Colonic mucosa (tissue), 4 donors: Measurements from ENCODE around the gene HCK. TPM values are rescaled to one million over a fixed set of nuclear protein-coding genes. Genes with fewer than 3 reads are reported as not detected.

Experiments used
- DNase-seq: peaks from one replicate; pipeline ENCODE4 v3.0.0-alpha.2; 2020
- H3K27ac ChIP-seq: fragments of 200-600 bp; one replicate; pipeline ENCODE4 v1.8.0; 2021
- H3K27me3 ChIP-seq: fragments of 200-600 bp; one replicate; pipeline ENCODE4 v1.8.0; 2021
- H3K36me3 ChIP-seq: fragments of 200-600 bp; one replicate; pipeline ENCODE4 v1.8.0; 2021
- H3K4me1 ChIP-seq: fragments of 200-600 bp; one replicate; pipeline ENCODE4 v1.8.0; 2021; ENCODE audit warnings: mild to moderate bottlenecking
- H3K4me3 ChIP-seq: fragments of 200-600 bp; one replicate; pipeline ENCODE4 v1.8.0; 2021
- H3K9ac ChIP-seq, 2 donors: one replicate each; pipeline ENCODE4 v1.7.0; 2013; ENCODE audit warnings: control low read depth in 2 of 2, low read depth in 2 of 2, low read length in 2 of 2
- H3K9me3 ChIP-seq: fragments of 200-600 bp; one replicate; pipeline ENCODE4 v1.8.0; 2021
- CTCF ChIP-seq: fragments of 200-600 bp; IDR thresholded peaks from one replicate; pipeline ENCODE4 v1.8.0; 2022; ENCODE audit warnings: antibody characterized with exemption, mild to moderate bottlenecking
- intact Hi-C: fragments of 100-400 bp; cut with DNase I; formaldehyde crosslinking; loops from one replicate; pipeline ENCODE4 v1.14.1; 2022
- total RNA-seq, 2 donors: library from RNA; stranded (reverse); fragmentation: NEBNext Ultra II Directional in 1 of 2; extraction: Animal tissue kit (Norgen Biotek cat#: 25700) in 1 of 2; gene quantifications; one replicate each; pipeline ENCODE4 v1.2.1, GENCODE V29; 2021
- donor health status: healthy.
- donor health status: DM: no; HTN: no; CAD: no.
- donor health status: DM: no; HTN: no; CAD: no.

HCK gene
- total RNA-seq, 2 donors from 2014 or later, result 3.7 to 6.6 TPM

GRCh38 chr20:32050324-32050841, 1.7 kb upstream of the HCK start:
- TF ChIP-seq CTCF, result no peak
- Histone ChIP-seq H3K27ac (no peak overlapping the region), H3K4me3 (no peak overlapping the region), H3K9ac (no peak overlapping the region), H3K9me3 (no peaks in the 10 kb centered on the region), H3K27me3 (peaks cover 28% of the 10 kb centered on the region), H3K36me3 (no peaks in the 10 kb centered on the region), H3K4me1 (no peaks in the 10 kb centered on the region)
- DNase-seq, result no peak
- intact Hi-C loops, result no loop called here

- peaks cover 28% of the 10 kb centered on the region for H3K27me3 ChIP-seq
- no peaks in the 10 kb centered on the region for H3K4me1 ChIP-seq
- no peak overlapping the region for H3K4me3 ChIP-seq
- H3K9me3 ChIP-seq, result no peaks in the 10 kb centered on the region
- no peak overlapping the region for H3K9ac ChIP-seq
- intact Hi-C loops, result no loop called here
- TF ChIP-seq CTCF, result no peak
- H3K27ac ChIP-seq, result peak overlapping the region; percentile 44
- H3K36me3 ChIP-seq, result no peaks in the 10 kb centered on the region
- peak; percentile 33 for DNase-seq
Observed at GRCh38 chr20:32050851-32051556, 1.0 kb upstream of the HCK start.

GRCh38 chr20:32051720-32052089, 337 bp upstream of the HCK start:
- TF ChIP-seq CTCF, result no peak
- Histone ChIP-seq H3K4me1 (no peaks in the 10 kb centered on the region), H3K4me3 (no peak overlapping the region), H3K9me3 (no peaks in the 10 kb centered on the region), H3K27ac (peak overlapping the region; percentile 44), H3K36me3 (no peaks in the 10 kb centered on the region), H3K27me3 (peaks cover 28% of the 10 kb centered on the region), H3K9ac (no peak overlapping the region)
- DNase-seq, result no peak
- intact Hi-C loops, result no loop called here

GRCh38 chr20:32052778-32053362, 828 bp downstream of the HCK start:
- no peaks in the 10 kb centered on the region for H3K9me3 ChIP-seq
- intact Hi-C loops, result no loop called here
- peak overlapping the region; percentile 20 for H3K4me3 ChIP-seq
- peak overlapping the region in 1 of 2 donors; percentile 24 for H3K9ac ChIP-seq
- peaks cover 28% of the 10 kb centered on the region for H3K27me3 ChIP-seq
- no peak overlapping the region for H3K27ac ChIP-seq
- peak; percentile 34 for DNase-seq
- no peak for TF ChIP-seq CTCF
- H3K4me1 ChIP-seq, result no peaks in the 10 kb centered on the region
- H3K36me3 ChIP-seq, result no peaks in the 10 kb centered on the region

- no peak for TF ChIP-seq CTCF
- Histone ChIP-seq H3K36me3 (no peaks in the 10 kb centered on the region), H3K9ac (no peak overlapping the region), H3K9me3 (no peaks in the 10 kb centered on the region), H3K27me3 (peaks cover 28% of the 10 kb centered on the region), H3K27ac (no peak overlapping the region), H3K4me1 (no peaks in the 10 kb centered on the region), H3K4me3 (no peak overlapping the region)
- DNase-seq, result no peak
- intact Hi-C loops, result no loop called here
Observed at GRCh38 chr20:32053648-32054047, 1.6 kb downstream of the HCK start.
